Liver (tissue), 2 donors: ENCODE data around the gene MAP1LC3B2.

Experiments
- CTCF ChIP-seq: fragments of 150-350 bp; IDR thresholded peaks from 2 replicates; pipeline ENCODE4 v1.5.1; 2017; ENCODE audit warnings: improper control_type of control experiment, low read depth, low read length; ENCODE audit not compliant: missing input control
- TF ChIP-seq, protein P1 (sequence below): IDR thresholded peaks from 2 replicates; pipeline ENCODE4 v1.6.1; 2016; ENCODE audit warnings: antibody characterized with exemption
- donor health status: healthy.

GRCh38 chr12:116542345-116542956 is 16.7 kb upstream of the MAP1LC3B2 start:
- TF ChIP-seq CTCF: no peak
- TF ChIP-seq, protein P1, sequence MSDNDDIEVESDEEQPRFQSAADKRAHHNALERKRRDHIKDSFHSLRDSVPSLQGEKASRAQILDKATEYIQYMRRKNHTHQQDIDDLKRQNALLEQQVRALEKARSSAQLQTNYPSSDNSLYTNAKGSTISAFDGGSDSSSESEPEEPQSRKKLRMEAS: no peak
